Kidney capillary endothelial cell (primary cell): Measurements from ENCODE around the gene SWI5.

Experiments
- DNase-seq: peaks from one replicate; pipeline ENCODE4 v3.0.0-alpha.2; 2018; ENCODE audit warnings: low spot score

Gene SWI5

DNA sequence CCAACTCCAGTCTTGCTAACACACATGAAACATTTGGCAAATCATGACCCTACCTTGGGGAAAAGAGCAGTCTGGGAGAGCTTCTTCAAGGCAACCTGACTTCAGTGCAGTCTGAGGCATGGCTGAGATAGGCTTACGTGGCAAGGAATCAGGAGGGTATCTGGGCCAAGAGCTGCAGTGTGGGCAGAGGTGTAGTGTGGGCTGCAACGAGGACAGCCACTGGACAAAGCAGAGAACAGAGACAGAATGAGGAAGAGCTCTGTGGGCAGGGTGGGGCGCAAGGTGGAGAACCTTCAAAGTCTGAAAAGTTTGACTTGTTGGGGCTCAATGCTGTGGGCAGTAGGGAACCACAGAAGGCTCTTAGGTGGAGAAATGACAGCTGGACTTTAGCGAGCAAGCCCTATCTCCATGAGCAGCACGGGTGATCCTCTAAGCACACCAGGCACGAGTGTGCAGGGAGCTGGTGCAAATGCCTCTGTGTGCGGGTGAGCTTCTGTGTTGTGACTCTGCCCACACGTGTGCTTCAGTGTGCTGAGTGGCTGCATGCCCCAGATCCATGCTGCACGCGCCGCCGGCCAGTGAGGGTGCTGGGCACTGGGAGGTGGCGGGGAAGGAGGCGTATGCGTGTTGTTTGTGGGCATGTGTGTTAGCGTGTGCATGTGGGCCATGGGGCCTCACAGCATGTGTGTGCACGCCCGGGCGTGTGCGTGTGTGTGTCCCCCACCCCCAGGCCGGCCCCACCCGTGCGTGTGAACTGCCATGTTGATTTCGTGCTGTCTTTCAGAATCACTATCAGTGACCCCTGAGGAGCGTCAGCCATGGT lies 23.5 kb upstream of the SWI5 start:
- DNase-seq = no peak

- DNase-seq = no peak
These were observed 22.7 kb upstream of the SWI5 start for GRCh38 chr9:128253140-128253990.

DNA sequence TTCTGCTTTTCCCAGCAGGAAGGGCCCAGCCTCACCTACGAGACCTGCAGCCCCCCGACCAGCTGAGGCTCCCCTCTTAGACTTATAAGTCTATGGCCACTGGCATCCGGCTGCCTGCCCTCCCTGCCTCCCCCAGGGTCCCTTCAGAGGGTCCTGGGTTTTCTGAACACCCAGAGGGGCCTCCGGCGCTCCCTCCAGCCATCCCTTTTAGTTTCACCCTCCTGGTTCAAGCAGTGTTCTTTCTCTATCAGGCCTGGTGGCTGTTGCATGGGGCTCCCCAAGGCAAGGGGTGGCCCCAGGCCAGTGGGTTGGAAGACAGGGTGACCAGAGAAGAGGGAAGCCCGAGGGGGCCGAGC lies 22.1 kb upstream of the SWI5 start:
- DNase-seq = no peak

GRCh38 chr9:128254362-128254761 lies 21.7 kb upstream of the SWI5 start:
- no peak for DNase-seq

DNA sequence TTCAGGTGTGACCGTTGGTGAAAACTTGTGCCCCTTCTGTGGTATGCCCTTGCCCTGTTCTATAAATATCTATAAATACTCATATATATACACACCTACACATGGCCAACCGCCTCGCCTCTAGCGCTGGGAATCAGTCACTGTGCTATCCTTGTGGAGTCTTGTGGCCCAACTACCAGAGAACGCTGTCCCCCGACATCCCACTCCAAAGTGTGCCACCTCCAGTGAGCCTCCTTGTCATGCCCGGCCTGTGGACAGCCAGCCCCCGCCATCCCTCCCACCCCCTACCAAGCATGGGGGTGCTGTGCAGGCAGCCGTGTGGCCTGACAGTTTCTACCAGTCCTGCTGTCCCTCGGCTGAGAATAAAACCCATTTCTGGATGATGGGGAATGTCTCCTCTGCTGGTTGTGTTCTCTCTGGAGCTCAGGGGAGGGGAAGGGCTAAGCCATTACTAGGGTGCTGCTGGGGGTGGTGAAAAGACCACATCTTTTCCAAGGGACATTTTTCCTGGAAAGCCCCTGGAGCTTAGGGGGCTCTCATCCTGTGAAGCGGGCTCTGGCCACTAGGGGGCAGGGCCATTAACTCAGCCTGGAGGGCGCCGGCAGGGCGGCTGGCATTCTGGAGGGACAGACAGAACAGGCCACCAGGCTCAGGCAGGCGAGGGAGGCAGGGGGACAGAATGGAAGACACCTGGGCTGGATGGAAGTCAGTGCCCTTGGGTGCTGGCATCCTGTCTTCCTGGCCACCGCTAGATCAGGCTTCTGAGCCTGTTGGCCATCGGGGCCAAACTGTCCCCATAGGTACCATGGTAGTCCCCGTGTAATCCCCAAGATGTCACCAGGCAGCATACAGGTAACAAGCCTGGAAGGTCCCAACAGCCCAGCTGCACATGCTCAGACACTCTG lies 21.0 kb upstream of the SWI5 start:
- DNase-seq = peak; percentile 63

- DNase-seq = no peak
These were observed 18.8 kb upstream of the SWI5 start for GRCh38 chr9:128257086-128257825.

DNA sequence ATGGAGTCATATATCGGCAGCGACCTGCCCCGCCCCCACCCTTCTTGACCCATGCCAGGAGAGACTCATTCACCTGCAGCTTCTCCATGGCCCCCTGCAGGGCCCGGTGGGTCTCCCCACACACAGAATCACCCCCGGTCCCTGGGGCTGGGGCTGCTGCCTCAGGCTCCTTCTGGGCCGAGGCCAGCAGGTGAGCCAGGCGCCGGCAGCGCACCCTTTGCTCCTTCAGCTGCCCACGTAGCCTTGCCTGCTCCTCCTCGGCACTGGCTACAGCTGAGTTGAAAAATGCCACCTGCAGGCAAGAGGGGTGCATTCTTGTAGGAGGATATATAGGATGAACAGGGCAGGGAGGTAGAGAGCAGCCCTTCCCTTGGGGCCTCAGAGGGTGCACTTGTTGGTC lies 18.2 kb upstream of the SWI5 start:
- no peak for DNase-seq

DNA sequence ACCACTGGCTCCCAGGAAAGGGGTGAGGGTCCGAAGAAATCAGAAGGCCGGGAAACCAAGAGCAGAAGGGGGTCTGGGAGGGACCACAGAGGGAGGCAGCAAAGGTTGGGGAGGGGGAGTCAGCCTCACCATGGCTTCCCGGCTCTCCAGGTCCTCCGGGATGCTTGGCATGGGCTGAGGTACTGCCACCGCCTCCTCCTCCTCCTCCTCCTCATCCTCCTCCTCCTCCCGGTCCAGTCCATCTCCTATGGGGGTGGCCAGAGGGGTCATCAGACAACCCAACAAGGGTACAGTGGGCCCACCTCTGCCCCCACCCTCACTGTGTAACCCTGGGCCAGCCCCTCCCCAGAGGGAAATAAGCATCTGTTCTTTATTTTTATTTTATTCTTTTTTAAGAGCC lies 17.8 kb upstream of the SWI5 start:
- no peak for DNase-seq

DNA sequence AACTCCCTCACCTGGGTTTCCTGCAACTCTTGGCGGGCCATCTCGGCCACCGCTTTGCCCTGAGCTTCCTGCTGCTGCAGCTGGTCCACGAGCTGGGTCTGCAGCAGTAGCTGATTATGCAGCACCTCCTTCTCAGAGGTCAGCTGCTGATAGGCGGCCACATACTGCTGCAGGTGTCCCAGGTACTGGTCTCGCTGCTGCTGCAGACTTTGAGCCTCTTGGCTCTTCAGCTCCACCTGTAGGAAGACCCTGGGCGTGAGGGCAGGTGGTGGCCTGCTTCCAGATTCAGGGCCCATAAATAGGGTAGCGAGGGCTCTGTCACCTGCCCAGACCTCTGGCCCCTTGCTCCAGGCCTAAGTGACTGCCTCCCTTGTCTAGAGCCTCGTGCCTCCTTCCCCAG lies 16.9 kb upstream of the SWI5 start:
- no peak for DNase-seq

DNA sequence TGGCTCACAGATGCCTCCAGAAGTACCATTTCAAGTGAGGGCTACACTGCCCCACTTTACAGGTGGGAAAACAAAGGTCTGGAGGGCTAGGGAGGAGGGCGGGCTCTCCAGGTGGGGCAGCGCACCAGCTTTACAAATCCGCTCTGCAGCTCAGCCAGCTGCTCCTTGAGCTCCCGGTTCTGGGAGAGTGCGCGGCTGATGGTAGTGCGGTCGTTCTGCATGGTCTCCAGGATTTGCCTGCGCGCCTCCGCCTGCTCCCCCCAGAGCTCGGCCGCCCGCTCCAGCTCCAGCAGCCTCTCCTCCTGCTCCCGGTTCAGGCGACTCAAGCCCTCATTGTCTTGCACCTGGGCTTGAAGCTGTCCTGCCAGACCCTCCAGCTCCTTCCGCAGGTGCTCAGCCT lies 15.7 kb upstream of the SWI5 start:
- no peak for DNase-seq

GRCh38 chr9:128262687-128263086 lies 13.4 kb upstream of the SWI5 start:
- no peak for DNase-seq

GRCh38 chr9:128265348-128265847 lies 10.7 kb upstream of the SWI5 start:
- no peak for DNase-seq

- DNase-seq = no peak
These were observed 9.0 kb upstream of the SWI5 start for GRCh38 chr9:128266868-128267590.

DNA sequence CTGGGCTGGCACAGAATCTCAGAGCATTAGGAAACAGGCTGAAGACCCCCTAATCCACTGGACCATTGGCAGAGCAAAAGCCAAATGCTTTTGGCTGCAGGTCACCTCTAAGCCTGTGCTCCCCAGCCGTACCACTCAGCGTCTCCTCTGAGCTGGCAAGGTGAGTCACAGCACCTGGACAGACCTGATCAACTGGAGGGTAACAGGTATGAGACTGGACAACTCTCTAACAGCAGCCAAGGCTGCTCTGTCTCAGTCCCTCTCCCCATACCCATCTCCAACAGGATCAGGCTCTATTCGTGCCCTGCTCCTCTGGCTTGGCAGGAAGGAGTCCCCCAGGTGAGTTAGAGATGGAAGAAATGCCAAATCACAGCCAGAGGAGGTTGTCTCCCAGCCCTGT lies 5.0 kb upstream of the SWI5 start:
- DNase-seq = no peak

DNA sequence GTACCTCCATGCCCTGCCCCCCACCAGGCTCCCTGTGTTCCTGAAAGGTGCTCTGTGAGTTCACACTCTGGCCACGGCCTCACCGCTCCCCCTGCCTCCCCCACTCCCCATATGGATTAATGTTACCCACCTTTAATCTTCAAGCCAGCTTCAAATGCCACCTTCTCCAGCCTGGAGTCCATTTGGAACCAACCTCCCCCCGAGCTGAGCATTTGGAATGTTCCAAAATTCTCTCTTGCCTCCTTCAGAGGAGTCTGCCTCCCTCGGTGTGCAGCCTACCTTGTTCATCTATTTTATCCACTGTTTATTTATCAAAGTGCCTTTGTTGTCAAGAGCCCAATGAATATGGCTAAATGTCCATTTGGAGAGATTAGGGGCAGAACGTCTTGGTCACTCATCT lies 4.6 kb upstream of the SWI5 start:
- DNase-seq = no peak

DNA sequence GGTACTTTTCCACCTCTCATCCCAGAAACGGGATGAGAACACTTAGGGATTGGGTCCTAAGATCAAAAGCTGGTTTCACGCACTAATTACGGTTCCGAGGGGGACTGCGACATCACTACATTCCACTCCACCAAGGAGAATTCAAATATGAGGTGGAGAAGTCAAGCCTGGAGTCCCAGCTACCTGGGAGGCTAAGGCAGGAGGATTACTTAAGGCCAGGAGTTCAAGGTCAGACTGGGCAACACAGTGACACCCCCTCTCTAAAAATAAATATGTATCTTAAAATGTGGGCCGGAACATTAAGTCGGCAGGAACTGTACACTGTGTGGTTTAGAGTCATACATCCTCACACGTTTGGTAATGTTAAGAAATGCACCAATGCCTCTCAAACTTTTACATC lies 1.8 kb upstream of the SWI5 start:
- DNase-seq = no peak

DNA sequence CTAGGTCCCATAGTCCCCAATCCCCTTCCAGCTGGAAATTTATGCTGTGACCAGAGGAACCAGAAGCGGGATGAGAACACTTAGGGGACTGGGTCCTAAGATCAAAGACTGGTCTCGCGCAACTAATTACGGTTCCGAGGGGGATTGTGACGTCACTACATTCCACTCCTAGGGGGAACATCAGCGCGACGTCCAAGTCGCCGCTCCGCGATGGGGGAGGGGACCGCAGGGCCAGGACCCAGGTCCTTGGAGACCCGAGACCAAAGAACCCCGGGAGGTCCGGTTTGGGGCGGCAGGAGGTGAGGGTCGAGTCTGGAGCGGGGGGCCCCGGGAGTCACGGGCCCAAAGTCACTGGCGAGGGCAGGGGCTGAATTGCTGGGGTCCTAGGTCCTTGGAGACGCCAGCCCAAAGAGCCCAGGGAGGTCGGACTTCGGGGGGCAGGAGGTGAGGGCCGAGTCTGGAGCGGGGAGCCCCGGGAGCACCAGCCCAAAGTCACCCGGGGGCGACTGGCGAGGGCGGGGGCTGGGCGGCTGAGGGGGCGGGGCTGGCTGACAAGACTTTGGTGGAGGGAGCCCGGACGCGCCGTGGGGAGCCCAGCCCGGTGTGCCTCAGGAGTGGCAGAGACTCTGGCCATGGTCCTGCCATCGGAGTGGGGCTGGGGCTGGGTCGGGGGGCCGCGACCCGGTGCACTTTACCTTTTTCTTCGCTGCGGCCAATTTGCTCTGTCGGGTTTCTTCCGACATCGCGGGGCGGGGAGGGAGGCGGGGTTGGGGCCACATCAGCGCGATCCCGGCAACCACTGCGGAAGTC lies 673 bp upstream of the SWI5 start, which contains the start of gene GOLGA2:
GOLGA2 (minus strand) TSS at position 810 of the 810 bp plus-strand sequence; CDS start at position 779, 31 bp downstream.
- DNase-seq = no peak

DNA sequence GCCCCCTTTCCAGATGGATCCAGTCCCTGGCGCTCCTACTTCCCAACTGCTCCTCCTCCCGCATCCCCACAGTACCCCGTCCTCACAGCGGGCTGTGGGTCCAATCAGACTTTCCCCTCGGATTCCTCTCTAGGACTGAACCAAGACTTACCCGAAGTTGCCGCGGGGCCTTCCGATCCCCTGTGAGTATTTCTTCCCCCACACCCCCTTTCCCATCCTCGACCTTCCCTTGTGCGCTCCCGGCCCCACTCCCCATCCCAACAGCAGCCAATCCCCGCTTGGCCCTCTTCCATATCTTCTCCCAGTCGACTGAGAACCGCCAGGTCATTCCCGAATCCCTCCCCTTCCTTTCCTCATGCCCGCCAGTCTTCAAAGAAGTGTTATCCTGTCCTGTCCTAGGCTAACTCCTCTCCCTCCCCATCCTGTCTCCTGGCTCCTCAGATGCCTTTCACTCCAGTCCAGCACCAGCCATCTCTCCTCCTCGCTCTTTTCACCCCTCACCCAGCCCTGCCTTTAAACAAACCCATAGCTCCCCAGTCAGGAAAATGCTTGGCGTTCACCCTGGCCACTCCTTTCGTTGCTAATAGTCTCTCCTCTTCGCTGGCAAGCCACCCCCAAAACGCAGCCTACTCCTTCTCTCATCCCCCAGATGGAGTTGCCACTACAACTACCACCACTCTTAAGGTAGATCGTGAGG lies 646 bp downstream of the SWI5 start:
- DNase-seq = peak; percentile 38
